Measurements from ENCODE around the gene RASAL2. TPM values are rescaled to one million over a fixed set of nuclear protein-coding genes. Genes with fewer than 3 reads are reported as not detected.

Gene RASAL2
- total and polyA plus RNA-seq, 9 of the 15 experiments (the other 6 are each of a cell fraction or from before 2014, with no cell fraction given), result 0.13 to 1.0 (median 0.62) TPM

DNA sequence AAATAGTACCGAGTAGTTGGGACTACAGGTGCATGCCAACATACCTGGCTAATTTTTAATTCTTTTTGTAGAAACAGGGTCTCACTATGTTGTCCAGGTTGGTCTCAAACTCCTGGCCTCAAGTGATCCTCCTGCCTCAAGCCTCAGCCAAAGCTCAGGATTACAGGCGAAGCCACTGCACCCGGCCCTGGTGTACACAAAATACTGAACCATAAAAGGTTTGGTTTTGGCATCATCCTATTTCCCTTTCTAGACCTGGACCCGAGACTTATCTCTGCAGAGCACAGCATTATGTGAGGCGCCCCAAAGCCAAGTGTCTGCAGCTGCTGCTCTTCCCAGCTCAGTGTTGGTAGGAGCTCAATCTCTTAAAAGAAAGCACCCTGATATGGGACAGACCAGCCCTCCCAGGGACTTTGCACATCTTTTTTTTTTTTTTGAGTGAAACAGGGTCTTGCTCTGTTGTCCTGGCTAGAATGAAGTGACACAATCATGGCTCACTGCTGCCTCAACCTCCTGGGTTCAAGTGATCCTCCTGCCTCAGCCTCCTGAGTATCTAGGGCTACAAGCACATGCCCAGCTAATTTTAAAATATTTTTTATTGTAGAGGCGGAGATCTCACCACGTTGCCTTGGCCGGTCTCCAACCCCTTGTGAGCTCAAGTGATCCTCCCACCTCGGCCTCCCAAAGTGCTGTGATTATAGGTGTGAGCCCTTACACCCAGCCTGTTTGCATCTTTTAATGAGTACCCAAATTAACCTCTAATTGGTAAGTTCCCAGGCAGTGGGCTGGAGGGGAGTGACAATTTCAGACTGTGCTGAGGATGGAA, 439.4 kb downstream of the RASAL2 start:
- H3K9me3 ChIP-seq (replicated peaks; ENCODE audit: control insufficient read depth, insufficient read depth, low read depth, low read length), result no peaks in the 10 kb centered on the region
- POLR2A ChIA-PET, result interaction anchor here (0.5 to 0.7 kb wide), 4 partner anchors 13 to 470 kb away, joined by 3 to 4 read pairs (median 3); no protein-coding TSS in a partner anchor
- H3K4me2 ChIP-seq (ENCODE audit: insufficient read depth, low read length), result no peak overlapping the region
- FAIRE-seq (no peak), ATAC-seq (no peak), DNase-seq (ENCODE audit: extremely low read depth in 1 of 4, low spot score in 3 of 4) (no peak)
- no peak overlapping the region for H3K9ac ChIP-seq (ENCODE audit: insufficient read depth in 1 of 2, low read depth in 2 of 2, low read length in 2 of 2)
- no peaks in the 10 kb centered on the region for H3K4me1 ChIP-seq (replicated peaks in 1 of 2; ENCODE audit: control insufficient read depth in 2 of 2, insufficient read depth in 2 of 2, low read length in 2 of 2)
- H3K36me3 ChIP-seq (ENCODE audit: control insufficient read depth, insufficient read depth, low read length), result no peaks in the 10 kb centered on the region
- H3K79me2 ChIP-seq (ENCODE audit: control insufficient read depth, insufficient read depth, low read length), result no peaks in the 10 kb centered on the region
- no peak overlapping the region for H3K4me3 ChIP-seq
- intact Hi-C loops (cut with micrococcal nuclease) (loop anchor here (2.0 kb wide), 2 partner anchors 223 to 469 kb away; no protein-coding TSS in a partner anchor), in situ Hi-C loops (cut with MboI) (loop anchor here (5.0 to 25.0 kb wide), 3 partner anchors 229 to 829 kb away; partner anchors contain the start of gene AXDND1)
- CTCF ChIA-PET (ENCODE audit: low intra/inter-chr PET ratio), result interaction anchor here (0.6 to 2.2 kb wide), 2 partner anchors 469 to 591 kb away, joined by 3 to 9 read pairs; no protein-coding TSS in a partner anchor
- no TSS peak for BruUV-seq (replicated peaks)
- H4K20me1 ChIP-seq (replicated peaks; ENCODE audit: control insufficient read depth, insufficient read depth, low read length), result no peaks in the 10 kb centered on the region; the same call in 1 of the 2 replicates
- H3K27me3 ChIP-seq (ENCODE audit: control insufficient read depth in 2 of 2, insufficient read depth in 2 of 2, low read length in 2 of 2), result peaks cover 10 to 47% of the 10 kb centered on the region in 2 experiments; a peak in 4 of 5 replicates
- H3K27ac ChIP-seq (ENCODE audit: extremely low read depth, low read depth, low read length), result no peak overlapping the region
- H2AFZ ChIP-seq (ENCODE audit: low read depth, low read length), result no peak overlapping the region
- no peaks in the 10 kb centered on the region for H3K9me1 ChIP-seq (ENCODE audit: control insufficient read depth, insufficient read depth, low read length)
- WGBS (ENCODE audit: insufficient coverage, low coverage, missing lambda C conversion rate), result under 1% methylated on average over 9 of the region's 9 CpGs
- TF ChIP-seq PRPF4 (IDR thresholded peaks at IDR 0.05; ENCODE audit: insufficient read depth, low read depth, low read length, poor library complexity, severe bottlenecking) (no peak), STAG1 (CRISPR knock-in tag; IDR thresholded peaks at IDR 0.05; ENCODE audit: borderline replicate concordance) (no peak), PHF8 (IDR thresholded peaks at IDR 0.05; ENCODE audit: borderline replicate concordance, low read length) (no peak), EP400 (IDR thresholded peaks at IDR 0.05) (no peak), ZNF445 (CRISPR knock-in tag; IDR thresholded peaks at IDR 0.05; ENCODE audit: low read depth) (no peak)
- TF ChIP-seq, protein P1, sequence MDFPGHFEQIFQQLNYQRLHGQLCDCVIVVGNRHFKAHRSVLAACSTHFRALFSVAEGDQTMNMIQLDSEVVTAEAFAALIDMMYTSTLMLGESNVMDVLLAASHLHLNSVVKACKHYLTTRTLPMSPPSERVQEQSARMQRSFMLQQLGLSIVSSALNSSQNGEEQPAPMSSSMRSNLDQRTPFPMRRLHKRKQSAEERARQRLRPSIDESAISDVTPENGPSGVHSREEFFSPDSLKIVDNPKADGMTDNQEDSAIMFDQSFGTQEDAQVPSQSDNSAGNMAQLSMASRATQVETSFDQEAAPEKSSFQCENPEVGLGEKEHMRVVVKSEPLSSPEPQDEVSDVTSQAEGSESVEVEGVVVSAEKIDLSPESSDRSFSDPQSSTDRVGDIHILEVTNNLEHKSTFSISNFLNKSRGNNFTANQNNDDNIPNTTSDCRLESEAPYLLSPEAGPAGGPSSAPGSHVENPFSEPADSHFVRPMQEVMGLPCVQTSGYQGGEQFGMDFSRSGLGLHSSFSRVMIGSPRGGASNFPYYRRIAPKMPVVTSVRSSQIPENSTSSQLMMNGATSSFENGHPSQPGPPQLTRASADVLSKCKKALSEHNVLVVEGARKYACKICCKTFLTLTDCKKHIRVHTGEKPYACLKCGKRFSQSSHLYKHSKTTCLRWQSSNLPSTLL (IDR thresholded peaks at IDR 0.05), result no peak
- TF ChIP-seq, protein P2, sequence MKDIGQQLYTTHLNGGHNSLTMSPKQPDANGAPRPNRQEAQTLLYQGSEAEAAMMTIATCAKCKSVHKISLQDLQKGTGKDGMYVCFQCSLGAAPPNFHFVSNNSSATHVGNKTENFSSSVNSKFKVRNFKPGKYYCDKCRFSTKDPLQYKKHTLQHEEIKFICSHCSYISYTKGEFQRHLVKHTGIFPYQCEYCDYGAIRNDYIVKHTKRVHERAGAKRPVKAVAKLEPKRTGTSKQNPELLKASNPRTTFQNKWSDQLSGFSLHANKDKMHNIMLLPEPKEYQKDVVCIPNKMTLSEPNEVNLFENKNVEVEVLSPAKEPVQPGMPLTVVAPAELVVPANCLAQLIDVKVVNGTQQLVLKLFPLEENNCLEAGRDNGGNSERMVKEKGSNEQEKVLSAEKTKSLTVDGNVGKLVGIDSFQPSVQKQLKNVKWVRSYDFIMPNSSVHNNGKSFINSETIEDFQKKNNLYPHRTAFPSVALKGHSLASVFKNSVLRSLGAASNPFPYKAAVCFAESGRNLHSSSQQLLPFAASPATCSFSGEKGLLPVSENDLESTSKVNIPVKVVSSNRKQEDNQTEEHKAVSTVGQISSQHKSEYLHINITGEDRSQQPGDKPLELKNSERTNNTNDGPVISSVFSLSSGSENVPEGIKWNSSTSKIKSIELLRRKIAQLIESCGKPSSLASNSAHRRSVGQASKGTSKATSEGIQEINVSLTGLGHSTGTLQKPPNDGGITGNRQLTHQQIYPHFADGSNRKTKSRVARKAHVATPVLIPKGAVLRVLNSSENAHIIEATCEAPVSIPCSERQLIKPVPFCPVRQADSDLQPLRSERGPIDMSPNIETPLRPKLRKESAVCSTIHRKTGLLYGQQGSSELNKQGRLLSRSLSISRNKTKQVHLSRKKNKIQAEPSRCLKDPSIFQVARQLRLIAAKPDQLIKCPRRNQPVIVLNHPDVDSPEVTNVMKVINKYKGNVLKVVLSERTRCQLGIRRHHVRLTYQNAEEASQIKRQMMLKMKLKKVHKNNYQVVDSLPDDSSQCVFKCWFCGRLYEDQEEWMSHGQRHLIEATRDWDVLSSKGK (CRISPR knock-in tag; IDR thresholded peaks at IDR 0.05), result no peak
- TF ChIP-seq, protein P3, sequence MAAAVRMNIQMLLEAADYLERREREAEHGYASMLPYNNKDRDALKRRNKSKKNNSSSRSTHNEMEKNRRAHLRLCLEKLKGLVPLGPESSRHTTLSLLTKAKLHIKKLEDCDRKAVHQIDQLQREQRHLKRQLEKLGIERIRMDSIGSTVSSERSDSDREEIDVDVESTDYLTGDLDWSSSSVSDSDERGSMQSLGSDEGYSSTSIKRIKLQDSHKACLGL (CRISPR knock-in tag; IDR thresholded peaks at IDR 0.05; ENCODE audit: borderline replicate concordance, poor library complexity, severe bottlenecking), result no peak
- TF ChIP-seq, protein P4, sequence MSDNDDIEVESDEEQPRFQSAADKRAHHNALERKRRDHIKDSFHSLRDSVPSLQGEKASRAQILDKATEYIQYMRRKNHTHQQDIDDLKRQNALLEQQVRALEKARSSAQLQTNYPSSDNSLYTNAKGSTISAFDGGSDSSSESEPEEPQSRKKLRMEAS (CRISPR knock-in tag; IDR thresholded peaks at IDR 0.05), result no peak

Data from K562 (cell line).